WTC11 (cell line): ENCODE results near the gene GH1.

Experiments
- ATF1 ChIP-seq: sonication (generic); formaldehyde crosslinking; IDR thresholded peaks from 2 replicates; pipeline ENCODE4 v1.8.1; 2023; ENCODE audit warnings: mild to moderate bottlenecking, moderate library complexity, missing genetic modification reagents
- CTCF ChIP-seq: fragments of 200-600 bp; IDR thresholded peaks from 2 replicates; pipeline ENCODE4 v1.8.0; 2022; ENCODE audit warnings: antibody characterized with exemption
- IRF1 ChIP-seq: sonication (generic); formaldehyde crosslinking; IDR thresholded peaks from 2 replicates; pipeline ENCODE4 v1.8.0; 2023; ENCODE audit warnings: missing genetic modification reagents
- MYBL2 ChIP-seq: sonication (generic); formaldehyde crosslinking; IDR thresholded peaks from 2 replicates; pipeline ENCODE4 v1.8.1; 2023; ENCODE audit warnings: mild to moderate bottlenecking, moderate library complexity, missing genetic modification reagents
- PRDM15 ChIP-seq: sonication (generic); formaldehyde crosslinking; IDR thresholded peaks from 2 replicates; pipeline ENCODE4 v1.8.0; 2022; ENCODE audit warnings: missing genetic modification reagents
- TEAD1 ChIP-seq: sonication (generic); formaldehyde crosslinking; IDR thresholded peaks from 2 replicates; pipeline ENCODE4 v1.8.0; 2022; ENCODE audit warnings: mild to moderate bottlenecking, missing genetic modification reagents
- TEAD4 ChIP-seq: sonication (generic); formaldehyde crosslinking; IDR thresholded peaks from 2 replicates; pipeline ENCODE4 v1.8.0; 2022; ENCODE audit warnings: mild to moderate bottlenecking, missing genetic modification reagents
- USF2 ChIP-seq: sonication (generic); formaldehyde crosslinking; IDR thresholded peaks from 2 replicates; pipeline ENCODE4 v1.8.1; 2023; ENCODE audit warnings: mild to moderate bottlenecking, missing genetic modification reagents, moderate library complexity

- TF ChIP-seq CTCF, result no peak
- TF ChIP-seq MYBL2 (CRISPR knock-in tag), result no peak
- TF ChIP-seq PRDM15 (CRISPR knock-in tag), result no peak
- TF ChIP-seq ATF1 (CRISPR knock-in tag), result no peak
- no peak for TF ChIP-seq USF2
- no peak for TF ChIP-seq TEAD4 (CRISPR knock-in tag)
- TF ChIP-seq TEAD1 (CRISPR knock-in tag), result no peak
- no peak for TF ChIP-seq IRF1 (CRISPR knock-in tag)
These were observed 37.9 kb downstream of the GH1 start for GRCh38 chr17:63880706-63881105.
